LNCaP clone FGC (cell line): ENCODE results near the gene SLPI.
A peak's percentile ranks its signal among the peaks of the same experiment; 100 is the strongest.

Experiments used
- DNase-seq: peaks from one replicate; pipeline ENCODE4 v3.0.0-alpha.2; 2011; ENCODE audit warnings: low read depth
- H3K4me3 ChIP-seq: 2 replicates; pipeline ENCODE4 v1.5.1; 2011; ENCODE audit warnings: mild to moderate bottlenecking, low read depth, low read length, control low read depth
- TF ChIP-seq, protein P1 (sequence below): IDR thresholded peaks from 2 replicates; pipeline ENCODE4 v1.5.1; 2012; ENCODE audit warnings: mild to moderate bottlenecking; ENCODE audit not compliant: control insufficient read depth, insufficient read depth; ENCODE audit errors: extremely low read depth

Gene SLPI

DNA sequence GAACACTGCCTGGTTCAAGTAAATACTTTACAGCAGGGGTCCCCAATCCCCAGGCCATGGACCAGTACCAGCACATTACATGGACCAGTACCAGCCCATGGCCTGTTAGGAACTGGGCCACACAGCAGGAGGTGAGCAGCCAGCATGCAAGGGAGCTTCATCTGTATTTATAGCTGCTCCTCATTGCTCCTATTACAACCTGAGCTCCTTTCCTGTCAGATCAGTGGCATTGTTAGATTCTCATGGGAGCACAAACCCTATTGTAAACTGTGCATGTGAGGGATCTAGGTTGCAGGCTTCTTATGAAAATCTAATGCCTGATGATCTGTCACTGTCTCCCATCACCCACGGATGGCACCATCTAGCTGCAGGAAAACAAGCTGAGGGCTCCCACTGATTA is 40.3 kb upstream of the SLPI start:
- TF ChIP-seq, protein P1, sequence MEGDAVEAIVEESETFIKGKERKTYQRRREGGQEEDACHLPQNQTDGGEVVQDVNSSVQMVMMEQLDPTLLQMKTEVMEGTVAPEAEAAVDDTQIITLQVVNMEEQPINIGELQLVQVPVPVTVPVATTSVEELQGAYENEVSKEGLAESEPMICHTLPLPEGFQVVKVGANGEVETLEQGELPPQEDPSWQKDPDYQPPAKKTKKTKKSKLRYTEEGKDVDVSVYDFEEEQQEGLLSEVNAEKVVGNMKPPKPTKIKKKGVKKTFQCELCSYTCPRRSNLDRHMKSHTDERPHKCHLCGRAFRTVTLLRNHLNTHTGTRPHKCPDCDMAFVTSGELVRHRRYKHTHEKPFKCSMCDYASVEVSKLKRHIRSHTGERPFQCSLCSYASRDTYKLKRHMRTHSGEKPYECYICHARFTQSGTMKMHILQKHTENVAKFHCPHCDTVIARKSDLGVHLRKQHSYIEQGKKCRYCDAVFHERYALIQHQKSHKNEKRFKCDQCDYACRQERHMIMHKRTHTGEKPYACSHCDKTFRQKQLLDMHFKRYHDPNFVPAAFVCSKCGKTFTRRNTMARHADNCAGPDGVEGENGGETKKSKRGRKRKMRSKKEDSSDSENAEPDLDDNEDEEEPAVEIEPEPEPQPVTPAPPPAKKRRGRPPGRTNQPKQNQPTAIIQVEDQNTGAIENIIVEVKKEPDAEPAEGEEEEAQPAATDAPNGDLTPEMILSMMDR: no peak

DNA sequence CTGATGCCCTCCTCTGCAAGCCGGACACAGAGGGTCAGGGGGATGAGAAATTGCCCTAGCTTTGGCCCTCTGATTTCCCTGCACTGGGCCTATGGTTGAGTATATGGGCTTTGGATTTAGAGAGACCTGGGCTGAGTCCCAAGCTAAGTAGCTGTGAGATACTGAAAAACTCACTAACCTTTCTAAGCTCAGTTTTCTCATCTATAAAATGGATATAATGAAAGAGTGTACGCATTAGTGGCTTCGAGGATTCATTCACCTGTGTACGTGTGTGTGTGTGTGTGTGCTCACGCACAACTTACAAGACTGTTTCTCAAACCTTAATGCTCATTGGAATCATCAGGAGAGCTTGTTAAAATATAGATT is 39.6 kb upstream of the SLPI start:
- peak overlapping the region; percentile 54 for H3K4me3 ChIP-seq
- DNase-seq: no peak
- TF ChIP-seq, protein P1: no peak

More for the DNA sequence above, 40.3 kb upstream of the SLPI start:
- H3K4me3 ChIP-seq: no peak overlapping the region
- no peak for DNase-seq

DNA sequence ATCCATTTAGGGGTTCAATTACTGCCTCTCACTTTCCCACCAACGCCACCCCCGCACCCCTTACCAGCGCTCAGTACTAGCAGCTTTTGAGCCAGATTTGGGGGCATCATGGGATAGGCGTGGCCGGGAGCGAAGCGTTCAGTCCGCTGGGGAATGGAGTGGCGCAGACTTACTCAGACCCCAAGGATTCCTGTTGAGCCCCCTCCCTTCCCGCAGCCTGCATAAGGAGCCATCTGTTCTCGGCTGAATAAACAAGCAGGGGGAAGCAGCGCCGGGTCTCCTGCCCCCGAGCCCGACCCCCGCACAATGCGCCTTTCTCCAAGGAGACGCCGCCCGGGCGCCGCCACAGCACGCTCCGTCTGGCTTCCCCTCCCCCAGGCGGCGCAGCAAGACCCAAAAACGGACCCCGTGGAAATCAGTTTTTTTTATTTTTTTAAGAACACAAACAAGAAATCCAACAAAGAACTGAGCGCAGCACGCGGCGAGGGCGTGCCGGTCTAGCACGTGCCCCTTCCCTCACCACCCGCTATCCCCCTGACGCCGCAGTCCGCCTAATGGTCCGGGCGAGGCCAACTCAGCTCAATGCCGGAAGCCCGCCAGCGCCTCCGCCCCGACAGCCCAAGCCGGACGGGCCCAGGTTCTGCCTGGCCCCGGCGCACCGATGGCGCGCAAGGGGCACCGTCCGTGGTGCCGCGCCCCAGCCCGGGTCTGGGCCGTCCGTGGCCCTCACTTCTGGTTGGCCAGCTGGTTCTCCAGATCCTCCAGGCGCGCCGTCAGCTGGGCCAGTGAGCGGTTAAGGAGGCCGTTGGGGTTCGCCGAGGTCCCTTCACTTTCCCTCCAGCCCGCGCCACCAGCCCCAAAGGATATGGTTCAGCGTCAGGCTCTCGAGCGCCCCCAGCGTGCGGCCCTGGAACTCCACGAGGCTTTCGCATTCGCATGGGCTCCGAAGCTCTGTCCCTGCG is 39.0 kb upstream of the SLPI start:
- TF ChIP-seq, protein P1: peak; percentile 79
- no peak for DNase-seq
- H3K4me3 ChIP-seq: peak overlapping the region; percentile 54

DNA sequence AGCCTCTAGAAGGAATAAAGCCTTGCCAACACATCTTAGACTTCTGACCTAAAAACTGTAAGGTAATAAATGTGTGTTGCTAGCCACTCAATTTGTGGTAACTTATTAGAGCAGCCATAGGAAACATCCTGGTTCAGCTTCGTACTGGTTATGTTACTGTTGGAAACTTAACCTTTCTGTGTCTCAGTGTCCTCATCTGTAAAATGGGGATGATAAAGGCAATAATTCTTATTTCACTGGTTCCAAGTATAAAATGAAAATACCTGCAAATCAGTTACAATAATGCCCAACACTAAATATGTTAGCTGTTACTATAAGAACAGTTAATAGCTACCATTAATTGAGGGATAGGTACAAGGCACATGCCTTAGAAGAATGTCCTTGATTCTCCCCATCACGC is 38.0 kb upstream of the SLPI start:
- no peak overlapping the region for H3K4me3 ChIP-seq
- TF ChIP-seq, protein P1: no peak
- no peak for DNase-seq

DNA sequence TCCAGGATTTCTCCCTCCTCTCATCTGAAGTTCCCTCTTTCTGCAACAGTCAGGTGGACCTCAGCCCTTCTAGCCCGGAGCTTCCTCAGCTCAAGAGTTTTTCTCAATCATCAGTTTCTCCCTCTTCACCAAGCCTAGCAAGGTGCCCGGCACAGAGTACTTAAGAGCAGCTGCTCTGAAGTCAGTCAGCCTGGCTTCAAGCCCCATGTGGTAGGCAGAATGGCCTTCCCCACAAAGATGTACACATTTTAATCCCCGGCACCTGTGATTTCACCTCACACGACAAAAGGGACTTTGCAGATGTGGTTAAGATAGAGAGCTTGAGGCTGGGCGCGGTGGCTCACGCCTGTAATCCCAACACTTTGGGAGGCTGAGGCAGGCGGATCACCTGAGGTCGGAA is 37.2 kb upstream of the SLPI start:
- no peak overlapping the region for H3K4me3 ChIP-seq
- TF ChIP-seq, protein P1: no peak
- DNase-seq: no peak

DNA sequence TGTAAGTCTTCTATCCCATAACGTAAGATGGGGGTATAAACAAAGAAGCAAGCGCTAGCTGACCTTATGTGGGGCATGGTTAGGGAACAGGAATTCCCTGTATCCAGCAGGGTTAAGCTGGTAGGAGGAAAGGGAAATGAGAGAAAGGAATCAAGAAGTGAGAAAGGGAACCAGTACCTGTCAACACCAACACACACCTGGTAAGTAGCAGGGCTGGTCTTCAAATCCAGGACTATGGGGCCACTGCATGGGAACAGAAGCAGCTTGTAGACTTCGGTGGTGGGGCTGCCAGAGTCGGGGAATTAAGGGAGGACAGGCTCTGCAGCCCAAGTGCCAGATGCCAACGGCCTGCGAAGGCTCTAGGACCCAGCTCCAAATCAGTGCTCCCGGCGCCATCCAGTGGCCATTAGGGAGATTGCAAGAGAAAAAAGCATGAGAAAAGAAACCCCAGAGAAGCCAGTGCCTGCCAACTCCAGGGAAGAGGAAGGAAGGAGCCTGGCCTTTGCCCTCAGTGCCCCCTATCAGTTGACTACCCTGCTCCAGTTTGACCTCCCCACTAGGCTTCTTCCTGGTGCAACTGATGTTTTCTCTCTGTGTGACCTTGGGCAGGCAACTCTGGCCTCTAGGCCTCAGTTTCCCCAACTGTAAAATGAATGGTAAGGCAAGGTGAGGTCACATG is 36.5 kb upstream of the SLPI start:
- H3K4me3 ChIP-seq: no peak overlapping the region
- TF ChIP-seq, protein P1: peak; percentile 84
- peak; percentile 56 for DNase-seq
